PC-9 (cell line): ENCODE results near the gene PMAIP1. TPM values are rescaled to one million over a fixed set of nuclear protein-coding genes. Genes with fewer than 3 reads are reported as not detected.

ENCODE experiments used
- BruUV-seq: library from RNA; stranded (reverse); fragments of 400-500 nt; replicated peaks from 2 replicates; lab custom pipeline; 2021; lab: Mats Ljungman, UMichigan
- CTCF ChIA-PET: fragments of 300-600 bp; sonication (Branson Sonifier 250); formaldehyde crosslinking; loops from one replicate; lab custom pipeline; 2022; ENCODE audit warnings: antibody characterized with exemption; lab: Charles Lee
- POLR2A ChIA-PET: fragments of 300-600 bp; sonication (Branson Sonifier 250); formaldehyde crosslinking; loops from one replicate; lab custom pipeline; 2022; ENCODE audit warnings: antibody characterized with exemption; ENCODE audit not compliant: unreplicated experiment; lab: Charles Lee
- DNase-seq, 2 experiments: peaks; one replicate each; pipeline versions ENCODE4 v3.0.0 to v3.0.0-alpha.2; 2015 to 2022; ENCODE audit warnings: mixed read lengths in 1 of 2
- H2AFZ ChIP-seq: fragments of 200-600 bp; sonication (generic); 2 replicates; pipeline ENCODE4 v1.8.1; 2017; ENCODE audit warnings: antibody characterized with exemption
- H3F3A ChIP-seq: fragments of 200-600 bp; sonication (generic); 2 replicates; pipeline ENCODE4 v1.8.1; 2017; ENCODE audit warnings: antibody characterized with exemption, mild to moderate bottlenecking, low read depth; ENCODE audit not compliant: insufficient read depth
- H3K27ac ChIP-seq: fragments of 200-600 bp; sonication (generic); 2 replicates; pipeline ENCODE4 v1.6.1; 2016; ENCODE audit warnings: mixed run types
- H3K27me3 ChIP-seq: fragments of 200-600 bp; sonication (generic); 2 replicates; pipeline ENCODE4 v1.6.1; 2016; ENCODE audit warnings: low read depth, mixed run types; ENCODE audit not compliant: insufficient read depth
- H3K36me3 ChIP-seq: fragments of 200-600 bp; sonication (generic); 2 replicates; pipeline ENCODE4 v1.6.1; 2016; ENCODE audit warnings: low read depth, mixed run types
- H3K4me1 ChIP-seq: fragments of 200-600 bp; sonication (generic); replicated peaks from 2 replicates; pipeline ENCODE4 v1.6.1; 2016; ENCODE audit warnings: mixed run types; ENCODE audit not compliant: insufficient read depth
- H3K4me2 ChIP-seq: fragments of 200-600 bp; sonication (generic); 2 replicates; pipeline ENCODE4 v1.6.1; 2017; ENCODE audit warnings: mixed run types
- H3K4me3 ChIP-seq: fragments of 200-600 bp; sonication (generic); 2 replicates; pipeline ENCODE4 v1.6.1; 2016; ENCODE audit warnings: mixed run types
- H3K79me2 ChIP-seq: fragments of 200-600 bp; sonication (generic); 2 replicates; pipeline ENCODE4 v1.6.1; 2017; ENCODE audit warnings: low read depth, mixed run types
- H3K9me2 ChIP-seq: fragments of 200-600 bp; sonication (generic); 2 replicates; pipeline ENCODE4 v1.8.1; 2017; ENCODE audit warnings: mild to moderate bottlenecking; ENCODE audit not compliant: insufficient read depth
- H3K9me3 ChIP-seq: fragments of 200-600 bp; sonication (generic); 2 replicates; pipeline ENCODE4 v1.8.1; 2016; ENCODE audit warnings: low read depth; ENCODE audit not compliant: insufficient read depth
- H4K20me1 ChIP-seq: fragments of 200-600 bp; sonication (generic); 2 replicates; pipeline ENCODE4 v1.8.1; 2017; ENCODE audit not compliant: insufficient read depth
- CTCF ChIP-seq: fragments of 200-600 bp; sonication (generic); conservative IDR thresholded peaks from 2 replicates; pipeline ENCODE4 v1.6.1; 2017; ENCODE audit warnings: mixed run types, antibody characterized with exemption, mild to moderate bottlenecking, moderate library complexity
- EZH2 ChIP-seq: fragments of 200-600 bp; sonication (generic); IDR thresholded peaks from 2 replicates; pipeline ENCODE4 v1.8.0; 2017; ENCODE audit warnings: antibody characterized with exemption, low read depth
- intact Hi-C: fragments of 100-400 bp; cut with micrococcal nuclease; formaldehyde crosslinking; loops from one replicate; pipeline ENCODE4 v1.10.0; 2022; ENCODE audit not compliant: unreplicated experiment
- total RNA-seq: library from RNA; stranded (reverse); gene quantifications from 2 replicates; pipeline ENCODE4 v1.2.3, GENCODE V29; 2021

The PMAIP1 gene
- total RNA-seq, 1 experiment from 2014 or later = 16.5 TPM

GRCh38 chr18:59877361-59877760, 22.4 kb upstream of the PMAIP1 start:
- H3K4me1 ChIP-seq = peaks cover 38% of the 10 kb centered on the region
- H3K27ac ChIP-seq = no peak overlapping the region
- POLR2A ChIA-PET = interaction anchor here (0.6 kb wide), 1 partner anchor 69 kb away, joined by 6 read pairs; no protein-coding TSS in a partner anchor
- no peaks in the 10 kb centered on the region for H3K9me2 ChIP-seq
- no peak overlapping the region for H3K4me2 ChIP-seq
- no peaks in the 10 kb centered on the region for H3K27me3 ChIP-seq
- BruUV-seq = no TSS peak
- CTCF ChIA-PET = no interaction called here
- H3K4me3 ChIP-seq = no peak overlapping the region
- intact Hi-C loops = no loop called here
- no peak for TF ChIP-seq CTCF
- no peak for TF ChIP-seq EZH2
- H3F3A ChIP-seq = peaks cover 22% of the 10 kb centered on the region
- H3K9me3 ChIP-seq = no peaks in the 10 kb centered on the region
- DNase-seq = no peak
- no peak overlapping the region for H2AFZ ChIP-seq
- H3K79me2 ChIP-seq = no peaks in the 10 kb centered on the region
- no peaks in the 10 kb centered on the region for H4K20me1 ChIP-seq
- no peaks in the 10 kb centered on the region for H3K36me3 ChIP-seq

GRCh38 chr18:59878644-59879043, 21.2 kb upstream of the PMAIP1 start:
- no peak overlapping the region for H2AFZ ChIP-seq
- no peaks in the 10 kb centered on the region for H3K36me3 ChIP-seq
- H3K27me3 ChIP-seq = no peaks in the 10 kb centered on the region
- no peaks in the 10 kb centered on the region for H4K20me1 ChIP-seq
- no peak overlapping the region for H3K27ac ChIP-seq
- TF ChIP-seq EZH2 (no peak), CTCF (no peak)
- H3K4me1 ChIP-seq = peaks cover 51% of the 10 kb centered on the region
- peaks cover 35% of the 10 kb centered on the region for H3F3A ChIP-seq
- no peak for DNase-seq
- no peak overlapping the region for H3K4me3 ChIP-seq
- H3K79me2 ChIP-seq = no peaks in the 10 kb centered on the region
- intact Hi-C loops = no loop called here
- no TSS peak for BruUV-seq
- H3K4me2 ChIP-seq = no peak overlapping the region
- CTCF ChIA-PET = interaction anchor here (0.7 kb wide), 1 partner anchor 34 kb away, joined by 8 read pairs; no protein-coding TSS in a partner anchor
- H3K9me3 ChIP-seq = no peaks in the 10 kb centered on the region
- POLR2A ChIA-PET = no interaction called here
- H3K9me2 ChIP-seq = no peaks in the 10 kb centered on the region

- Histone ChIP-seq H3K4me2 (peak overlapping the region; percentile 77), H3K9me2 (no peaks in the 10 kb centered on the region), H3K27ac (peak overlapping the region; percentile 90), H3K4me3 (peak overlapping the region; percentile 22; the same call in 1 of the 2 replicates), H4K20me1 (no peaks in the 10 kb centered on the region), H3F3A (peaks cover 50% of the 10 kb centered on the region), H3K27me3 (no peaks in the 10 kb centered on the region), H3K36me3 (no peaks in the 10 kb centered on the region), H3K79me2 (no peaks in the 10 kb centered on the region), H3K9me3 (no peaks in the 10 kb centered on the region; the same call in 1 of the 2 replicates), H2AFZ (peak overlapping the region; percentile 53), H3K4me1 (peaks cover 52% of the 10 kb centered on the region)
- intact Hi-C loops = loop anchor here (2.0 to 5.0 kb wide), 2 partner anchors 17 to 35 kb away; partner anchors contain the start of gene PMAIP1
- ChIA-PET CTCF (interaction anchor here (0.6 kb wide), 2 partner anchors 41 to 251 kb away, joined by 4 to 5 read pairs; no protein-coding TSS in a partner anchor), POLR2A (interaction anchor here (0.6 to 0.7 kb wide), 2 partner anchors 71 to 494 kb away, joined by 4 to 7 read pairs; no protein-coding TSS in a partner anchor)
- TSS peak; percentile 54 for BruUV-seq
- no peak for TF ChIP-seq CTCF
- TF ChIP-seq EZH2 = no peak
- peak; percentile 50 to 75 for DNase-seq
These were observed 17.8 kb upstream of the PMAIP1 start for GRCh38 chr18:59881728-59882656.
